Activated CD8-positive, alpha-beta T cell treated with anti-CD3 and anti-CD28 coated beads for 36 hours (primary cell): ENCODE results near the gene MAP3K5. TPM values are rescaled to one million over a fixed set of nuclear protein-coding genes. Genes with fewer than 3 reads are reported as not detected.

Experiments
- ATAC-seq: fragments of 200-7000 bp; cut with Tn5 transposase; one replicate; pipeline ENCODE4 v1.10.0; 2021; ENCODE audit warnings: mild to moderate bottlenecking, moderate library complexity
- CTCF ChIA-PET: fragments of 350-600 bp; sonication (Branson Sonifier 250); formaldehyde crosslinking; loops from one replicate; lab custom pipeline; 2021; ENCODE audit warnings: antibody characterized with exemption; lab: Charles Lee
- POLR2A ChIA-PET: fragments of 350-600 bp; sonication (Branson Sonifier 250); formaldehyde crosslinking; loops from one replicate; lab custom pipeline; 2021; ENCODE audit warnings: antibody characterized with exemption; lab: Charles Lee
- DNase-seq: peaks from one replicate; pipeline ENCODE4 v3.0.0-alpha.2; 2020
- H3K27ac Mint-ChIP-seq: one replicate; pipeline ENCODE4 v1.8.0; 2021; ENCODE audit warnings: mild to moderate bottlenecking, mixed read lengths
- H3K27me3 Mint-ChIP-seq: one replicate; pipeline ENCODE4 v1.8.0; 2021; ENCODE audit warnings: mixed read lengths
- H3K36me3 Mint-ChIP-seq: one replicate; pipeline ENCODE4 v1.8.0; 2021; ENCODE audit warnings: low read depth, mixed read lengths
- H3K4me1 Mint-ChIP-seq: one replicate; pipeline ENCODE4 v1.8.0; 2021; ENCODE audit warnings: low read depth, mixed read lengths
- H3K4me3 Mint-ChIP-seq: one replicate; pipeline ENCODE4 v1.8.0; 2021; ENCODE audit warnings: mild to moderate bottlenecking, moderate library complexity, mixed read lengths
- H3K9me3 Mint-ChIP-seq: one replicate; pipeline ENCODE4 v1.8.0; 2021; ENCODE audit warnings: mixed read lengths
- CTCF ChIP-seq: fragments of 200-600 bp; IDR thresholded peaks from one replicate; pipeline ENCODE4 v1.8.0; 2022; ENCODE audit warnings: antibody characterized with exemption, mild to moderate bottlenecking
- intact Hi-C: fragments of 100-400 bp; cut with micrococcal nuclease; formaldehyde crosslinking; loops from one replicate; pipeline ENCODE4 v1.10.0; 2022
- total RNA-seq, 2 experiments: library from RNA; stranded (reverse); gene quantifications; one replicate each; pipeline ENCODE4 v1.2.3, GENCODE V29; 2021

The MAP3K5 gene
- total RNA-seq, 2 experiments from 2014 or later, result 4.4 to 4.6 TPM

DNA sequence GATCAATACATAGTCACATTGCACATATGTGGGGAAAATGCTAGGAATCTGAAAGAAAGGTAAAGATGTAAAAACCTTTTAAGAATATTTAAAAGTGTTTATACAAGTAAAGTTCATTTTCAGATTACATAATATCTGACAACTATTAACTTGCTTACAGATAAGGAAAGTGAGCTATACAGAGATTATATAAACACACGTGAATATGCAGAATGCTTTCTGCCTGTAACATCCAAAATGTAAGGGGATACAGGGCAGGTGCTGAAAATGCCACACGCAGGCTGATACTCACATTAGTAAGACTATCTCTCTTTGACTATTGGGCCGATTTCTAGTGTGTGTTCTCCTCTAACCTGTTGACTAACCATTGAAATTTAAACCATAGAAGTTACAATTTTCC, 224.1 kb downstream of the MAP3K5 start:
- Mint-ChIP-seq H3K27ac (no peak overlapping the region), H3K27me3 (no peaks in the 10 kb centered on the region), H3K9me3 (peaks cover 8% of the 10 kb centered on the region), H3K4me3 (no peak overlapping the region), H3K36me3 (peaks cover 21% of the 10 kb centered on the region), H3K4me1 (peaks cover 5% of the 10 kb centered on the region)
- intact Hi-C loops, result no loop called here
- no peak for DNase-seq
- ChIA-PET POLR2A (no interaction called here), CTCF (no interaction called here)
- no peak for TF ChIP-seq CTCF
- no peak for ATAC-seq

- POLR2A ChIA-PET, result no interaction called here
- Mint-ChIP-seq H3K27me3 (no peaks in the 10 kb centered on the region), H3K4me1 (peaks cover 5% of the 10 kb centered on the region), H3K9me3 (peaks cover 8% of the 10 kb centered on the region), H3K36me3 (peaks cover 19% of the 10 kb centered on the region), H3K27ac (no peak overlapping the region), H3K4me3 (no peak overlapping the region)
- intact Hi-C loops, result no loop called here
- ATAC-seq, result no peak
- TF ChIP-seq CTCF, result no peak
- no peak for DNase-seq
- CTCF ChIA-PET, result interaction anchor here (1.2 to 2.8 kb wide), 2 partner anchors 10 to 17 kb away, joined by 3 to 11 read pairs; partner anchors contain the start of gene MAP7
Observed at GRCh38 chr6:136567688-136568087, 224.6 kb downstream of the MAP3K5 start.

GRCh38 chr6:136566851-136567250, 225.4 kb downstream of the MAP3K5 start:
- no peak overlapping the region for H3K4me3 Mint-ChIP-seq
- H3K27ac Mint-ChIP-seq, result no peak overlapping the region
- DNase-seq (no peak), ATAC-seq (no peak)
- H3K9me3 Mint-ChIP-seq, result peaks cover 7% of the 10 kb centered on the region
- TF ChIP-seq CTCF, result no peak
- peaks cover 18% of the 10 kb centered on the region for H3K36me3 Mint-ChIP-seq
- H3K4me1 Mint-ChIP-seq, result peaks cover 5% of the 10 kb centered on the region
- CTCF ChIA-PET, result interaction anchor here (1.2 to 2.8 kb wide), 2 partner anchors 9 to 17 kb away, joined by 3 to 11 read pairs; partner anchors contain the start of gene MAP7
- POLR2A ChIA-PET, result interaction anchor here (0.8 kb wide), 1 partner anchor 72 kb away, joined by 3 read pairs; no protein-coding TSS in a partner anchor
- H3K27me3 Mint-ChIP-seq, result no peaks in the 10 kb centered on the region
- intact Hi-C loops, result no loop called here

DNA sequence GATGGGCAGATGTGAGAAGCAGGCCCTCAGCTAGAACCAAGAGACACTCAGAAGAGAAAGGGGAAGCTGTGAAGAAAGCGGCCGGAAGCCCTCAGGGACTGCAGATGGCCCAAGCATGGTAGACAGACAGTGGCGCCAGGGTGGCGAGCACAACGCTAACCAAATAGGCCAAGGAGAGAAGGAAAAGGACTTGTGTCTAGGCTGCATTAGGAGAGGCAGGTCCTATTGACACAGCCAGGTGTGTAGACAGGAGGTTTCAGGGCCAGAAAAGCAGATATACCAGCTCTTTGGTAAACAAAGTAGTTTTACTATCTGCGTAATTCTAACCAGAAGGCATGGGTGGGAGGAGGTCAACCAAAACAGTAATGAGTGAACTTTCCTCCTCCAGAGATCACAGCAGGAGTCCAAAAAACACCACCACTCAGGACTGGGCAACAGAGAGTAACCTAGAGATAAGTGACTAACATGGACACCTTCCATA, 226.2 kb downstream of the MAP3K5 start:
- Mint-ChIP-seq H3K27ac (no peak overlapping the region), H3K36me3 (peaks cover 17% of the 10 kb centered on the region), H3K4me1 (peaks cover 5% of the 10 kb centered on the region), H3K4me3 (no peak overlapping the region), H3K27me3 (no peaks in the 10 kb centered on the region), H3K9me3 (peaks cover 4% of the 10 kb centered on the region)
- no peak for ATAC-seq
- CTCF ChIA-PET, result interaction anchor here (0.9 to 2.8 kb wide), 2 partner anchors 16 to 78 kb away, joined by 3 to 11 read pairs; partner anchors contain the start of gene MAP7
- intact Hi-C loops, result no loop called here
- POLR2A ChIA-PET, result interaction anchor here (0.8 to 1.2 kb wide), 2 partner anchors 14 to 71 kb away, joined by 3 read pairs; no protein-coding TSS in a partner anchor
- no peak for DNase-seq
- no peak for TF ChIP-seq CTCF

GRCh38 chr6:136564180-136564579, 228.1 kb downstream of the MAP3K5 start:
- Mint-ChIP-seq H3K36me3 (peaks cover 13% of the 10 kb centered on the region), H3K27me3 (no peaks in the 10 kb centered on the region), H3K9me3 (no peaks in the 10 kb centered on the region), H3K27ac (peak overlapping the region; percentile 21), H3K4me1 (peaks cover 5% of the 10 kb centered on the region), H3K4me3 (no peak overlapping the region)
- TF ChIP-seq CTCF, result no peak
- ATAC-seq (no peak), DNase-seq (no peak)
- intact Hi-C loops, result no loop called here
- POLR2A ChIA-PET, result interaction anchor here (1.2 kb wide), 1 partner anchor 11 kb away, joined by 3 read pairs; no protein-coding TSS in a partner anchor
- CTCF ChIA-PET, result interaction anchor here (1.3 kb wide), 1 partner anchor 10 kb away, joined by 3 read pairs; no protein-coding TSS in a partner anchor
